Measurements from ENCODE around the gene RDH5. TPM values are rescaled to one million over a fixed set of nuclear protein-coding genes. Genes with fewer than 3 reads are reported as not detected.

RDH5 gene
- total and polyA plus RNA-seq, 2 of the 13 experiments (the other 11 are each of a cell fraction or from before 2014, with no cell fraction given) = 2.6 to 5.7 TPM

GRCh38 chr12:55681142-55682077 is 38.8 kb upstream of the RDH5 start (continued):
- TF ChIP-seq, protein P1, sequence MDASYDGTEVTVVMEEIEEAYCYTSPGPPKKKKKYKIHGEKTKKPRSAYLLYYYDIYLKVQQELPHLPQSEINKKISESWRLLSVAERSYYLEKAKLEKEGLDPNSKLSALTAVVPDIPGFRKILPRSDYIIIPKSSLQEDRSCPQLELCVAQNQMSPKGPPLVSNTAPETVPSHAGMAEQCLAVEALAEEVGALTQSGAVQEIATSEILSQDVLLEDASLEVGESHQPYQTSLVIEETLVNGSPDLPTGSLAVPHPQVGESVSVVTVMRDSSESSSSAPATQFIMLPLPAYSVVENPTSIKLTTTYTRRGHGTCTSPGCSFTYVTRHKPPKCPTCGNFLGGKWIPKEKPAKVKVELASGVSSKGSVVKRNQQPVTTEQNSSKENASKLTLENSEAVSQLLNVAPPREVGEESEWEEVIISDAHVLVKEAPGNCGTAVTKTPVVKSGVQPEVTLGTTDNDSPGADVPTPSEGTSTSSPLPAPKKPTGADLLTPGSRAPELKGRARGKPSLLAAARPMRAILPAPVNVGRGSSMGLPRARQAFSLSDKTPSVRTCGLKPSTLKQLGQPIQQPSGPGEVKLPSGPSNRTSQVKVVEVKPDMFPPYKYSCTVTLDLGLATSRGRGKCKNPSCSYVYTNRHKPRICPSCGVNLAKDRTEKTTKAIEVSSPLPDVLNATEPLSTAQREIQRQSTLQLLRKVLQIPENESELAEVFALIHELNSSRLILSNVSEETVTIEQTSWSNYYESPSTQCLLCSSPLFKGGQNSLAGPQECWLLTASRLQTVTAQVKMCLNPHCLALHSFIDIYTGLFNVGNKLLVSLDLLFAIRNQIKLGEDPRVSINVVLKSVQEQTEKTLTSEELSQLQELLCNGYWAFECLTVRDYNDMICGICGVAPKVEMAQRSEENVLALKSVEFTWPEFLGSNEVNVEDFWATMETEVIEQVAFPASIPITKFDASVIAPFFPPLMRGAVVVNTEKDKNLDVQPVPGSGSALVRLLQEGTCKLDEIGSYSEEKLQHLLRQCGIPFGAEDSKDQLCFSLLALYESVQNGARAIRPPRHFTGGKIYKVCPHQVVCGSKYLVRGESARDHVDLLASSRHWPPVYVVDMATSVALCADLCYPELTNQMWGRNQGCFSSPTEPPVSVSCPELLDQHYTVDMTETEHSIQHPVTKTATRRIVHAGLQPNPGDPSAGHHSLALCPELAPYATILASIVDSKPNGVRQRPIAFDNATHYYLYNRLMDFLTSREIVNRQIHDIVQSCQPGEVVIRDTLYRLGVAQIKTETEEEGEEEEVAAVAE (CRISPR knock-in tag; IDR thresholded peaks at IDR 0.05; ENCODE audit: borderline replicate concordance) = no peak
- TF ChIP-seq LCORL (IDR thresholded peaks at IDR 0.05) (no peak), LCORL (CRISPR knock-in tag; IDR thresholded peaks at IDR 0.05) (peak; percentile 90), KDM1A (CRISPR knock-in tag; IDR thresholded peaks at IDR 0.05) (peak; percentile 58; the same call in 1 of the 2 replicates), PITX1 (CRISPR knock-in tag; IDR thresholded peaks at IDR 0.05) (peak; percentile 56), MTF2 (CRISPR knock-in tag; IDR thresholded peaks at IDR 0.05; ENCODE audit: borderline replicate concordance) (0 out of 2 replicates have a peak, but pooled peaks have one; percentile 71), RBM39 (IDR thresholded peaks at IDR 0.05; ENCODE audit: low read depth, low read length, poor library complexity, severe bottlenecking) (no peak), ZBTB39 (CRISPR knock-in tag; IDR thresholded peaks at IDR 0.05) (0 out of 2 replicates have a peak, but pooled peaks have one; percentile 49), ELK4 (CRISPR knock-in tag; IDR thresholded peaks at IDR 0.05; ENCODE audit: borderline replicate concordance) (no peak), SRF (IDR thresholded peaks at IDR 0.05; ENCODE audit: low read depth, low read length) (no peak)
- TF ChIP-seq, protein P2, sequence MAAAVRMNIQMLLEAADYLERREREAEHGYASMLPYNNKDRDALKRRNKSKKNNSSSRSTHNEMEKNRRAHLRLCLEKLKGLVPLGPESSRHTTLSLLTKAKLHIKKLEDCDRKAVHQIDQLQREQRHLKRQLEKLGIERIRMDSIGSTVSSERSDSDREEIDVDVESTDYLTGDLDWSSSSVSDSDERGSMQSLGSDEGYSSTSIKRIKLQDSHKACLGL (CRISPR knock-in tag; IDR thresholded peaks at IDR 0.05) = no peak
- TF ChIP-seq, protein P3, sequence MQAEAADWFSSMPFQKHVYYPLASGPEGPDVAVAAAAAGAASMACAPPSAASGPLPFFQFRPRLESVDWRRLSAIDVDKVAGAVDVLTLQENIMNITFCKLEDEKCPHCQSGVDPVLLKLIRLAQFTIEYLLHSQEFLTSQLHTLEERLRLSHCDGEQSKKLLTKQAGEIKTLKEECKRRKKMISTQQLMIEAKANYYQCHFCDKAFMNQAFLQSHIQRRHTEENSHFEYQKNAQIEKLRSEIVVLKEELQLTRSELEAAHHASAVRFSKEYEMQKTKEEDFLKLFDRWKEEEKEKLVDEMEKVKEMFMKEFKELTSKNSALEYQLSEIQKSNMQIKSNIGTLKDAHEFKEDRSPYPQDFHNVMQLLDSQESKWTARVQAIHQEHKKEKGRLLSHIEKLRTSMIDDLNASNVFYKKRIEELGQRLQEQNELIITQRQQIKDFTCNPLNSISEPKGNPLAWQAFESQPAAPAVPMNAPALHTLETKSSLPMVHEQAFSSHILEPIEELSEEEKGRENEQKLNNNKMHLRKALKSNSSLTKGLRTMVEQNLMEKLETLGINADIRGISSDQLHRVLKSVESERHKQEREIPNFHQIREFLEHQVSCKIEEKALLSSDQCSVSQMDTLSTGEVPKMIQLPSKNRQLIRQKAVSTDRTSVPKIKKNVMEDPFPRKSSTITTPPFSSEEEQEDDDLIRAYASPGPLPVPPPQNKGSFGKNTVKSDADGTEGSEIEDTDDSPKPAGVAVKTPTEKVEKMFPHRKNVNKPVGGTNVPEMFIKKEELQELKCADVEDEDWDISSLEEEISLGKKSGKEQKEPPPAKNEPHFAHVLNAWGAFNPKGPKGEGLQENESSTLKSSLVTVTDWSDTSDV (CRISPR knock-in tag; IDR thresholded peaks at IDR 0.05) = no peak
- TF ChIP-seq, protein P4, sequence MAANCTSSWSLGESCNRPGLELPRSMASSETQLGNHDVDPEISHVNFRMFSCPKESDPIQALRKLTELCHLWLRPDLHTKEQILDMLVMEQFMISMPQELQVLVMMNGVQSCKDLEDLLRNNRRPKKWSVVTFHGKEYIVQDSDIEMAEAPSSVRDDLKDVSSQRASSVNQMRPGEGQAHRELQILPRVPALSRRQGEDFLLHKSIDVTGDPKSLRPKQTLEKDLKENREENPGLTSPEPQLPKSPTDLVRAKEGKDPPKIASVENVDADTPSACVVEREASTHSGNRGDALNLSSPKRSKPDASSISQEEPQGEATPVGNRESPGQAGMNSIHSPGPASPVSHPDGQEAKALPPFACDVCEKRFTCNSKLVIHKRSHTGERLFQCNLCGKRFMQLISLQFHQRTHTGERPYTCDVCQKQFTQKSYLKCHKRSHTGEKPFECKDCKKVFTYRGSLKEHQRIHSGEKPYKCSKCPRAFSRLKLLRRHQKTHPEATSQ (CRISPR knock-in tag; IDR thresholded peaks at IDR 0.05; ENCODE audit: borderline replicate concordance) = no peak
- TF ChIP-seq, protein P5, sequence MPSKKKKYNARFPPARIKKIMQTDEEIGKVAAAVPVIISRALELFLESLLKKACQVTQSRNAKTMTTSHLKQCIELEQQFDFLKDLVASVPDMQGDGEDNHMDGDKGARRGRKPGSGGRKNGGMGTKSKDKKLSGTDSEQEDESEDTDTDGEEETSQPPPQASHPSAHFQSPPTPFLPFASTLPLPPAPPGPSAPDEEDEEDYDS (CRISPR knock-in tag; IDR thresholded peaks at IDR 0.05) = peak; percentile 78
